GM06990 (cell line): ENCODE data around the gene DDB1.

Source experiments
- DNase-seq: peaks from one replicate; pipeline ENCODE4 v3.0.0-alpha.2; 2011; ENCODE audit not compliant: insufficient read length; ENCODE audit errors: extremely low read depth
- H3K27me3 ChIP-seq: replicated peaks from 2 replicates; pipeline ENCODE4 v1.6.0; 2011; ENCODE audit warnings: low read length; ENCODE audit not compliant: control insufficient read depth, insufficient read depth
- H3K36me3 ChIP-seq: 2 replicates; pipeline ENCODE4 v1.5.1; 2011; ENCODE audit warnings: low read length; ENCODE audit not compliant: control insufficient read depth, insufficient read depth
- H3K4me3 ChIP-seq: replicated peaks from 2 replicates; pipeline ENCODE4 v1.5.1; 2011; ENCODE audit warnings: low read depth, mild to moderate bottlenecking, control low read depth, low read length
- CTCF ChIP-seq: IDR thresholded peaks from 2 replicates; pipeline ENCODE4 v1.5.1; 2011; ENCODE audit warnings: low read length, control low read depth, mild to moderate bottlenecking, inconsistent platforms; ENCODE audit not compliant: insufficient read depth, poor library complexity, severe bottlenecking

DDB1 gene

GRCh38 chr11:61349189-61349751 lies 16.4 kb upstream of the DDB1 start:
- TF ChIP-seq CTCF: no peak
- H3K36me3 ChIP-seq: peaks cover 59% of the 10 kb centered on the region
- DNase-seq: no peak
- no peak overlapping the region for H3K4me3 ChIP-seq
- no peaks in the 10 kb centered on the region for H3K27me3 ChIP-seq

- DNase-seq: no peak
- Histone ChIP-seq H3K4me3 (no peak overlapping the region), H3K36me3 (peaks cover 52% of the 10 kb centered on the region), H3K27me3 (no peaks in the 10 kb centered on the region)
- no peak for TF ChIP-seq CTCF
These were observed 15.1 kb upstream of the DDB1 start for GRCh38 chr11:61347916-61348461.

GRCh38 chr11:61345954-61346843 lies 13.3 kb upstream of the DDB1 start:
- Histone ChIP-seq H3K4me3 (no peak overlapping the region), H3K36me3 (peaks cover 47% of the 10 kb centered on the region), H3K27me3 (no peaks in the 10 kb centered on the region)
- no peak for DNase-seq
- TF ChIP-seq CTCF: no peak

GRCh38 chr11:61345170-61345610 lies 12.3 kb upstream of the DDB1 start:
- no peak for TF ChIP-seq CTCF
- Histone ChIP-seq H3K27me3 (no peaks in the 10 kb centered on the region), H3K36me3 (peaks cover 41% of the 10 kb centered on the region), H3K4me3 (no peak overlapping the region)
- no peak for DNase-seq

GRCh38 chr11:61343792-61344745 lies 11.2 kb upstream of the DDB1 start:
- no peak for TF ChIP-seq CTCF
- Histone ChIP-seq H3K4me3 (no peak overlapping the region), H3K36me3 (peaks cover 32% of the 10 kb centered on the region), H3K27me3 (no peaks in the 10 kb centered on the region)
- DNase-seq: no peak
